Measurements from ENCODE around the gene CDC37L1. TPM values are rescaled to one million over a fixed set of nuclear protein-coding genes. Genes with fewer than 3 reads are reported as not detected.

Gene CDC37L1
- total RNA-seq, 1 donor, result 25.9 TPM

- TF ChIP-seq CTCF (IDR thresholded peaks at IDR 0.05; ENCODE audit: insufficient read depth, low read depth, low read length), result peak; percentile 52
- peak; percentile 83 for DNase-seq (ENCODE audit: low read depth)
- H3K4me3 ChIP-seq (ENCODE audit: low read depth, low read length), result peak within 1 kb of the TSS; percentile 82
These were observed 17.0 kb upstream of the CDC37L1 start, which contains the start of gene PLPP6 for GRCh38 chr9:4662108-4662988. PLPP6 (plus strand) TSS chr9:4662294; CDS start chr9:4662376, 82 bp downstream.

GRCh38 chr9:4662989-4663792 is 16.2 kb upstream of the CDC37L1 start:
- H3K4me3 ChIP-seq (ENCODE audit: low read depth, low read length), result peak overlapping the region; percentile 82
- no peak for TF ChIP-seq CTCF (IDR thresholded peaks at IDR 0.05; ENCODE audit: insufficient read depth, low read depth, low read length)
- DNase-seq (ENCODE audit: low read depth), result peak; percentile 69

GRCh38 chr9:4663956-4664355 is 15.4 kb upstream of the CDC37L1 start:
- no peak for DNase-seq (ENCODE audit: low read depth)
- no peak for TF ChIP-seq CTCF (IDR thresholded peaks at IDR 0.05; ENCODE audit: insufficient read depth, low read depth, low read length)
- no peak overlapping the region for H3K4me3 ChIP-seq (ENCODE audit: low read depth, low read length)

- no peak overlapping the region for H3K4me3 ChIP-seq (ENCODE audit: low read depth, low read length)
- peak; percentile 36 for DNase-seq (ENCODE audit: low read depth)
- TF ChIP-seq CTCF (IDR thresholded peaks at IDR 0.05; ENCODE audit: insufficient read depth, low read depth, low read length), result no peak
These were observed 14.0 kb upstream of the CDC37L1 start for GRCh38 chr9:4665357-4665756.

GRCh38 chr9:4666042-4666699 is 13.2 kb upstream of the CDC37L1 start, which contains the start of gene SPATA6L:
SPATA6L (minus strand) TSS chr9:4666480; CDS start chr9:4666250, 230 bp downstream.
- peak within 1 kb of the TSS; percentile 63 for H3K4me3 ChIP-seq (ENCODE audit: low read depth, low read length)
- TF ChIP-seq CTCF (IDR thresholded peaks at IDR 0.05; ENCODE audit: insufficient read depth, low read depth, low read length), result no peak
- DNase-seq (ENCODE audit: low read depth), result peak; percentile 49

- no peak for TF ChIP-seq CTCF (IDR thresholded peaks at IDR 0.05; ENCODE audit: insufficient read depth, low read depth, low read length)
- no peak for DNase-seq (ENCODE audit: low read depth)
These were observed 11.7 kb upstream of the CDC37L1 start for GRCh38 chr9:4667681-4668080.

More at GRCh38 chr9:4667681-4668080, 11.7 kb upstream of the CDC37L1 start:
- H3K4me3 ChIP-seq (ENCODE audit: low read depth, low read length), result no peak overlapping the region
